IPS-18c (cell line): ENCODE results near the gene NOC2L.

Experiments used
- H3K4me3 ChIP-seq: 2 replicates; pipeline ENCODE4 v1.7.0; 2013; ENCODE audit warnings: low read depth, mild to moderate bottlenecking, low read length, moderate library complexity; ENCODE audit not compliant: insufficient read depth
- H3K9me3 ChIP-seq: one replicate; pipeline ENCODE4 v1.6.1; 2013; ENCODE audit warnings: mild to moderate bottlenecking, low read length, moderate library complexity; ENCODE audit not compliant: control insufficient read depth, insufficient read depth

Gene NOC2L

GRCh38 chr1:917466-918091 is 41.5 kb downstream of the NOC2L start:
- H3K4me3 ChIP-seq: no peak overlapping the region; the same call in 1 of the 2 replicates
- H3K9me3 ChIP-seq: no peaks in the 10 kb centered on the region

- H3K9me3 ChIP-seq: no peaks in the 10 kb centered on the region
- no peak overlapping the region; the same call in 1 of the 2 replicates for H3K4me3 ChIP-seq
These were observed 42.0 kb downstream of the NOC2L start for GRCh38 chr1:917076-917459.

GRCh38 chr1:916173-917075 is 42.6 kb downstream of the NOC2L start:
- no peaks in the 10 kb centered on the region for H3K9me3 ChIP-seq
- no peak overlapping the region for H3K4me3 ChIP-seq

GRCh38 chr1:915295-916172 is 43.5 kb downstream of the NOC2L start:
- Histone ChIP-seq H3K9me3 (no peaks in the 10 kb centered on the region), H3K4me3 (no peak overlapping the region)

GRCh38 chr1:914891-915280 is 44.2 kb downstream of the NOC2L start:
- no peak overlapping the region for H3K4me3 ChIP-seq
- no peaks in the 10 kb centered on the region for H3K9me3 ChIP-seq

- no peaks in the 10 kb centered on the region for H3K9me3 ChIP-seq
These were observed 44.7 kb downstream of the NOC2L start for GRCh38 chr1:914131-914890.

GRCh38 chr1:913491-914130 is 45.4 kb downstream of the NOC2L start:
- no peak overlapping the region for H3K4me3 ChIP-seq

More at GRCh38 chr1:914131-914890, 44.7 kb downstream of the NOC2L start:
- H3K4me3 ChIP-seq: no peak overlapping the region

GRCh38 chr1:912740-913301 is 46.2 kb downstream of the NOC2L start:
- Histone ChIP-seq H3K9me3 (no peaks in the 10 kb centered on the region), H3K4me3 (no peak overlapping the region)

More at GRCh38 chr1:913491-914130, 45.4 kb downstream of the NOC2L start:
- no peaks in the 10 kb centered on the region for H3K9me3 ChIP-seq

GRCh38 chr1:911875-912739 is 46.9 kb downstream of the NOC2L start:
- no peak overlapping the region for H3K4me3 ChIP-seq
- no peaks in the 10 kb centered on the region for H3K9me3 ChIP-seq

- no peaks in the 10 kb centered on the region for H3K9me3 ChIP-seq
- no peak overlapping the region for H3K4me3 ChIP-seq
These were observed 48.0 kb downstream of the NOC2L start for GRCh38 chr1:910881-911721.

- H3K4me3 ChIP-seq: no peak overlapping the region
These were observed 48.7 kb downstream of the NOC2L start for GRCh38 chr1:910311-910880.

GRCh38 chr1:909861-910310 is 49.2 kb downstream of the NOC2L start:
- no peak overlapping the region for H3K4me3 ChIP-seq
- H3K9me3 ChIP-seq: peaks cover 3% of the 10 kb centered on the region

More at GRCh38 chr1:910311-910880, 48.7 kb downstream of the NOC2L start:
- H3K9me3 ChIP-seq: no peaks in the 10 kb centered on the region

GRCh38 chr1:908661-909060 is 50.4 kb downstream of the NOC2L start:
- Histone ChIP-seq H3K9me3 (peaks cover 3% of the 10 kb centered on the region), H3K4me3 (no peak overlapping the region)
